GM12892 (cell line): ENCODE measurements around the gene TJP1.

Source experiments
- POLR2A ChIP-seq: IDR thresholded peaks from 2 replicates; pipeline ENCODE4 v1.6.1; 2011; ENCODE audit warnings: low read depth, low read length, control low read depth
- POLR2AphosphoS5 ChIP-seq: IDR thresholded peaks from 2 replicates; pipeline ENCODE4 v1.6.1; 2011; ENCODE audit warnings: low read depth, low read length, control low read depth
- TAF1 ChIP-seq: IDR thresholded peaks from 2 replicates; pipeline ENCODE4 v1.6.1; 2011; ENCODE audit warnings: low read depth, mild to moderate bottlenecking, control low read depth, low read length, borderline replicate concordance

- TF ChIP-seq POLR2A (no peak), TAF1 (no peak), POLR2AphosphoS5 (no peak)
These were observed 34.5 kb downstream of the TJP1 start for GRCh38 chr15:29787767-29788166.
